GM21528 (cell line): ENCODE data around the gene PDZD2.
"Not testable (repeated sequence)": the region's sequence is repeated elsewhere in the genome, so short reads cannot be mapped to it uniquely, and the experiment has no call there.

Source experiments
- ATAC-seq: cut with Tn5 transposase; IDR thresholded peaks from one replicate; pipeline ENCODE4 v1.9.1; 2021; ENCODE audit warnings: mild to moderate bottlenecking, moderate library complexity; ENCODE audit not compliant: unreplicated experiment, low FRiP score

The PDZD2 gene

GRCh38 chr5:32080565-32080964 lies 441.6 kb downstream of the PDZD2 start:
- ATAC-seq = not testable (repeated sequence)

GRCh38 chr5:32082701-32083100 lies 443.8 kb downstream of the PDZD2 start:
- ATAC-seq = no peak

GRCh38 chr5:32083981-32084430 lies 445.1 kb downstream of the PDZD2 start:
- no peak for ATAC-seq

- ATAC-seq = no peak
Observed at GRCh38 chr5:32087086-32088082, 448.5 kb downstream of the PDZD2 start.

DNA sequence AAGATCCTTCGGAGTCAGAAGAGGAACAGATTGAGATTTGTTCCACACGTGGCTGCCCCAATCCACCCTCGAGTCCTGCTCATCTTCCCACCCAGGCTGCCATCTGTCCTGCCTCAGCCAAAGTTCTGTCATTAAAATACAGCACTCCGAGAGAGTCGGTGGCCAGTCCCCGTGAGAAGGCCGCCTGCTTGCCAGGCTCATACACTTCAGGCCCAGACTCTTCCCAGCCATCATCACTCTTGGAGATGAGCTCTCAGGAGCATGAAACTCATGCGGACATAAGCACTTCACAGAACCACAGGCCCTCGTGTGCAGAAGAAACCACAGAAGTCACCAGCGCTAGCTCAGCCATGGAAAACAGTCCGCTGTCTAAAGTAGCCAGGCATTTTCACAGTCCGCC lies 449.3 kb downstream of the PDZD2 start:
- ATAC-seq = no peak

- ATAC-seq = no peak
Observed at GRCh38 chr5:32089146-32090000, 450.4 kb downstream of the PDZD2 start.

- no peak for ATAC-seq
Observed at GRCh38 chr5:32090026-32090754, 451.3 kb downstream of the PDZD2 start.

GRCh38 chr5:32090755-32091128 lies 451.8 kb downstream of the PDZD2 start:
- ATAC-seq = no peak

DNA sequence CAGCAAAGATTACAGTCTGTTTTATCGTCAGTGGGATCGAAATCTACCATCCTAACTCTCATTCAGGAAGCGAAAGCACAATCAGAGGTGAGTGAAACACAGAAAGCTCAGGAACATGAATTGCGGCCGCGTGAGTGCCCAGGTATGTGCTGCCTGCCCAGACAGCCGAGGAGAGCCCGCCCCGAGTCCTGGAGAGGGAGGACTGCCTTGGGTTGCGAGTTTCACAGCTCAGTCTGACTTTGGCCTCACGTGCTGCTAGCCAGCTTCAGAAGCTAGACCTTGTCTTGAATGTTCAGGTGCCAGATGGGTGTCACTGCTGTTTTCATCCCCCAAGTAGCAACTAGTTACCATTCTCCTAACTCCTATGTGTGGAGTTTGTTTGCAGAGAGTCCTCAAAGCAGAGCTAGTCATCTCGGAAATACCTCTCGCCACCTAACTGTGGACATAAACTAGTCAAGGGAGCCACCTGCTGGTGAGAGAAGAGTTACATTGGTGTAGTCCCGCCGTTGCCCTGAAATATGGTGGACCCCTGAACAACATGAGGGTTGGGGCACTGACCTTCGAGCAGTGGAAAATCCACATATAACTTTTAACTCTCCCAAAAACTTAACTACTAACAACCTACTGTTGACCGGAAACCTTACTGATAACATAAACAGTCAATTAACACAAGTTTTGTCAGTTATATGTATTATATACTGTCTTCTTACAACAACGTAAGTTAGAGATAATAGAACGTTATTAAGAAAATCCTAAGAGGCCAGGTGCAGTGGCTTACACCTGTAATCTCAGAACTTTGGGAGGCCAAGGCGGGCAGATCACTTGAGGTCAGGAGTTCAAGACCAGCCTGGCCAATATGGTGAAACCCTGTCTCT lies 454.2 kb downstream of the PDZD2 start:
- ATAC-seq = peak; percentile 81

GRCh38 chr5:32094691-32095090 lies 455.8 kb downstream of the PDZD2 start:
- no peak for ATAC-seq

GRCh38 chr5:32095261-32095671 lies 456.3 kb downstream of the PDZD2 start:
- no peak for ATAC-seq

- no peak for ATAC-seq
Observed at GRCh38 chr5:32096891-32097595, 458.1 kb downstream of the PDZD2 start.

- ATAC-seq = no peak
Observed at GRCh38 chr5:32098291-32098690, 459.4 kb downstream of the PDZD2 start.

DNA sequence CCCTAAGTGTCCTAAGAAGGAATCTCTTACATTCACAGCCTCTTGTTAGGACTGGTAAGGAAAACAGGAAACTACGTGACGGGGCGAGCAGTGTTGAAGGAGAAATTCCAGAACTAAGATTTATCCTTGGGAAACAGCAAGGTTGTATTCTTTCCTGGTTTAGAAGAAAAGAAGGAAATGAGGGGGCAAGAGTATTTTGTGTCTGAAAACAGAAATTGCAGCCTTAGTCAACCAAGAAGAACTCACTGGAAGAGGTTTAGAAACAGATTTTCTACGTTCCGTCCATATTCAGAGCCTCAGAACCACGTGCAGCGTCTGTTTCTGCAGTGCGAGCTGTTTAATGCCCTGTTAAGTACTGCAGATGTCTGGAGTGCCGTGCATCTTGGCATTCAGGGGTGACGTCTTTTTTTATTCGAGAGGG lies 460.0 kb downstream of the PDZD2 start:
- ATAC-seq = no peak

DNA sequence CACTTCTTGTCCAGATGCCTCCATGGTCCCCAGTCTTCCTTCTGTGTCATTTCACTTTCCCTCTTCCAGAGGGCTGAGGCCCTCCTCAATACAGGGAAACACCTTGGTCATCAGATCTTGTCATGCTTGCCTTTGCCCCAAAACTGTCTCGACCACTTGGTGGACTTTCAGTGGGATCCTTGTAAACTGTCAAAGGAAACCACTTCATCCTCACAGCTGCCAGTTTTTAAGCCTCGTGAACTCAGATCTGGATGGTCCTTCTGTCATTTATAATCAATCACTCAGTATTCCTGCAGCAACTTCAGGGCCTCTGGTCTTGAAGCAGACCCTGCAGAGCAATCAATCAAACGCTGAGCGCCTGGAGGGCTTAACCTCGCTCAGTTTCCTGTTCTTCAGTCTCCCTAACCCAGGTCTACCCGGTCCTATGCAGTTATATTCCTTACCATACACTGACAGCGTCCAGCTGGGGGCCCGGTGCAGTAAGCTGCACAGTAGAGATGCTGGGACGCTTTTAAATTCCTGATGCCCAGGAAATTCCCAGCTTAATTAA lies 460.6 kb downstream of the PDZD2 start:
- ATAC-seq = no peak

DNA sequence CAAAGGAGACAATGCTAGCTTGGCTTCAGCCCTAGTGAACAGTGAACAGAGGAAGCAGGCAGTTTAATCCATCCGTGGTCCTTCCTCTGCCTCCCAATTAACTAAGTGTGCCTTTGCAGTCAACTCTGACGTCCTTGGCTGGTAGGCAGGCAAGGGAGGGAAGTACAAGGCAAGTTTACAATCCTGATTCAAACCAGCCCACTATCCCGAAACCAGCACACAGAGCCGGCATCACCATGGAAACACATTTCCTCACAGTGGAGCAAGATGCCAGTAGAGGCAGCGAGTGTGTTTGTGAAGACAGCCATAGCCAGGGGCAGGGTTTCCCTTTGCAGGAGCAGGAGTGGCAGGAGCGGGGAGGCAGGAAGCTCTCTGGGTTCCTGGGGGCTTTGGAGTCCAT lies 461.3 kb downstream of the PDZD2 start:
- ATAC-seq = no peak

- ATAC-seq = no peak
Observed at GRCh38 chr5:32100691-32101302, 461.9 kb downstream of the PDZD2 start.

DNA sequence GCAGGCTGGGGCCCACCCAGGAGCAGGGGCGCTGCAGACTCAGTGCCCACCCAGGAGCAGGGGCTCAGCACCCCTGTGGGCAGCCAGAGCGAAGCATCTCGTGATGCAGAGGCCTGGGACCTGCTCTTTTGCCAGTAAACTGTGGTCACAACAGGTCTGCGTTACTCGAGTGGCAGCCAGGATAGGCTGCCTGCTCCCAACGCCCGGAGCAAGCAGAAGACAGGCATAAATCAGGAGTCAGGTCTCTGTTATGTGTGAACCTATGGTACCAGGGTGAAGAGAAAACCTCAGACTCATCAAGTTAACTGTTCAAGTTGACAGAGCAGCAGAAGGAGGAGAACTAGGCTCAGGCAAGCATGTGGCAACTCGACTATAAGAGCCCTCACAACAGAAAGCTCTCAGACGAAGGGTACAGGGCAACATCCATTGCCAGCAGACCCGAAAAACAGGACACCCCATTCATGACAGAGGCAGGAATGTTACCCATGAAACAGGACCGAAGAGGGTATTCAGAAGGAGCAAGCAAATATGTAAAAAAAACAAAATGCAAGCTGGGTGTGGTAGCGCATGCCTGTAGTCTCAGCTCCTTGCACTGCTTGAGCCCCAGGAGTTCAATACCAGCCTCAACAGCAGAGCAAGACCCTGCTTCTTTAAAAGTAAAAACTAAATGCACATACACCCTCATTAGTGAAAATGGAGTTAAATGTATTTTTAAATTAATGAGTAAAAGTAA lies 463.5 kb downstream of the PDZD2 start:
- no peak for ATAC-seq
